8988T (cell line): Measurements from ENCODE around the gene SCML2.
"Not testable (repeated sequence)": the region's sequence is repeated elsewhere in the genome, so short reads cannot be mapped to it uniquely, and the experiment has no call there.

Source experiments
- DNase-seq: peaks from one replicate; pipeline ENCODE4 v3.0.0; 2011

SCML2 gene

GRCh38 chrX:18354369-18355223 lies at the start of gene SCML2:
SCML2 (minus strand) TSS chrX:18354688; CDS start chrX:18334071, 20,617 bp downstream.
- DNase-seq, result peak; percentile 31

GRCh38 chrX:18401848-18402213 lies 47.3 kb upstream of the SCML2 start:
- DNase-seq, result no peak

GRCh38 chrX:18394477-18394876 lies 40.0 kb upstream of the SCML2 start:
- no peak for DNase-seq

GRCh38 chrX:18390941-18391538 lies 36.6 kb upstream of the SCML2 start:
- no peak for DNase-seq

GRCh38 chrX:18389966-18390365 lies 35.5 kb upstream of the SCML2 start:
- DNase-seq, result no peak

- DNase-seq, result no peak
Measured at GRCh38 chrX:18377796-18378195, 23.3 kb upstream of the SCML2 start.

- DNase-seq, result not testable (repeated sequence)
Measured at GRCh38 chrX:18375131-18375805, 20.8 kb upstream of the SCML2 start.

- not testable (repeated sequence) for DNase-seq
Measured at GRCh38 chrX:18369096-18369495, 14.6 kb upstream of the SCML2 start.

GRCh38 chrX:18368402-18368801 lies 13.9 kb upstream of the SCML2 start:
- no peak for DNase-seq

GRCh38 chrX:18360867-18361266 lies 6.4 kb upstream of the SCML2 start:
- DNase-seq, result no peak

GRCh38 chrX:18353931-18354368 lies 538 bp downstream of the SCML2 start:
- DNase-seq, result peak; percentile 43

GRCh38 chrX:18351784-18352183 lies 2.7 kb downstream of the SCML2 start:
- DNase-seq, result no peak

- DNase-seq, result no peak
Measured at GRCh38 chrX:18348047-18348446, 6.4 kb downstream of the SCML2 start.

- DNase-seq, result no peak
Measured at GRCh38 chrX:18309401-18309800, 45.1 kb downstream of the SCML2 start.

GRCh38 chrX:18297251-18297650 lies 57.2 kb downstream of the SCML2 start:
- DNase-seq, result no peak

GRCh38 chrX:18294893-18295292 lies 59.6 kb downstream of the SCML2 start:
- no peak for DNase-seq

- DNase-seq, result no peak
Measured at GRCh38 chrX:18291006-18291545, 63.4 kb downstream of the SCML2 start.

- no peak for DNase-seq
Measured at GRCh38 chrX:18290200-18290599, 64.3 kb downstream of the SCML2 start.

- DNase-seq, result no peak
Measured at GRCh38 chrX:18288716-18289115, 65.8 kb downstream of the SCML2 start.

GRCh38 chrX:18286322-18286831 lies 68.1 kb downstream of the SCML2 start:
- DNase-seq, result no peak

- no peak for DNase-seq
Measured at GRCh38 chrX:18278449-18278848, 76.0 kb downstream of the SCML2 start.

GRCh38 chrX:18272222-18272621 lies 82.3 kb downstream of the SCML2 start:
- DNase-seq, result no peak

- no peak for DNase-seq
Measured at GRCh38 chrX:18271725-18272124, 82.8 kb downstream of the SCML2 start.
